Stimulated activated naive CD8-positive, alpha-beta T cell treated with anti-CD3 and anti-CD28 coated beads, Interleukin-15, Interleukin-2, amounts not matched to agents 100 ng/mL and 50 ng/mL, for 24 hours (primary cell): ENCODE measurements around the gene KRTAP21-1.

Source experiments
- H3K27ac Mint-ChIP-seq: one replicate; pipeline ENCODE4 v1.8.0; 2021; ENCODE audit warnings: mild to moderate bottlenecking, mixed read lengths
- H3K27me3 Mint-ChIP-seq: one replicate; pipeline ENCODE4 v1.8.0; 2021; ENCODE audit warnings: mixed read lengths
- H3K36me3 Mint-ChIP-seq: one replicate; pipeline ENCODE4 v1.8.0; 2021; ENCODE audit warnings: low read depth, mixed read lengths
- H3K4me1 Mint-ChIP-seq: one replicate; pipeline ENCODE4 v1.8.0; 2021; ENCODE audit warnings: low read depth, mixed read lengths
- H3K4me3 Mint-ChIP-seq: one replicate; pipeline ENCODE4 v1.8.0; 2021; ENCODE audit warnings: mild to moderate bottlenecking, mixed read lengths
- H3K9me3 Mint-ChIP-seq: one replicate; pipeline ENCODE4 v1.8.0; 2021; ENCODE audit warnings: mixed read lengths

The KRTAP21-1 gene

DNA sequence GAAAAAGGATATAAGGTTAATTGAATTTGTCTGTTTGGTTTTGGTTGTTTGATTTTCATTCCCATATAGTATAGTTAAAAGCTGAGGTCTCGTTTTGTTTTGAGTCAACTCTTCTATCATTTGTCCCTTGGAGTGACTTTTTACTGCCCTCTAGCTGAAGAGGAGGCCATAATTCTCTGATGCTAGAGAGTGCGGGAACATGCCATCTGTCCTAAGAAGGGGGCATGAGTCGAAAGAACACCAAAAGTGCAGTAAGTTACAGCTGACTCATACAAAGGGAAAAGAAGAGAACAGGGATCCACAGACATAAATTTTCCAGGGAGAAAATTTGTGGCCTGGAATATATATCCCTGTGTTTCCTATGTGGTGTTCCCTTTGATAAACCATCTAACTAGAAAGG is 40.8 kb downstream of the KRTAP21-1 start:
- H3K9me3 Mint-ChIP-seq, result peaks cover 16% of the 10 kb centered on the region
- H3K4me3 Mint-ChIP-seq, result no peak overlapping the region
- H3K4me1 Mint-ChIP-seq, result peaks cover 33% of the 10 kb centered on the region
- H3K36me3 Mint-ChIP-seq, result peaks cover 4% of the 10 kb centered on the region
- H3K27me3 Mint-ChIP-seq, result no peaks in the 10 kb centered on the region
- H3K27ac Mint-ChIP-seq, result no peak overlapping the region

DNA sequence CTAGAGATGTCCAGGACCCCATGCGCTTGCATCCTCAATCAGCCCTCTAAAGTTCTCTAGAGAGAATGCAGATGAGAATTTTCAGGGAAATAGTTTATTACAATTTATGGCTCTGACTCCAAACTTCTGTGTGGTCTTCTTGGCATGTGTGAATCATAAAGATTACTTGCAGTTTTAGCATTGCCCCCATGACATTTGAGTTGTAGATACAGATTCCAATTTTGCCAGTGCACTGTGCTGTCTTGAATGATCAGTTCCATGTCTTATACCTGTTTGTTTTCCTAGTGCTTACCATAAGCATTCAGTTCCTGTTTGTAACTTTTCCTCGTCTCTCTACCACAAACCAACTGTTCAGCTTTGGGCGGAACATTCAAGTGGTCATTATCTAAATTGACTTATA is 41.5 kb downstream of the KRTAP21-1 start:
- peaks cover 4% of the 10 kb centered on the region for H3K36me3 Mint-ChIP-seq
- H3K27ac Mint-ChIP-seq, result no peak overlapping the region
- H3K4me1 Mint-ChIP-seq, result peaks cover 26% of the 10 kb centered on the region
- no peaks in the 10 kb centered on the region for H3K27me3 Mint-ChIP-seq
- H3K9me3 Mint-ChIP-seq, result peaks cover 16% of the 10 kb centered on the region
- no peak overlapping the region for H3K4me3 Mint-ChIP-seq

DNA sequence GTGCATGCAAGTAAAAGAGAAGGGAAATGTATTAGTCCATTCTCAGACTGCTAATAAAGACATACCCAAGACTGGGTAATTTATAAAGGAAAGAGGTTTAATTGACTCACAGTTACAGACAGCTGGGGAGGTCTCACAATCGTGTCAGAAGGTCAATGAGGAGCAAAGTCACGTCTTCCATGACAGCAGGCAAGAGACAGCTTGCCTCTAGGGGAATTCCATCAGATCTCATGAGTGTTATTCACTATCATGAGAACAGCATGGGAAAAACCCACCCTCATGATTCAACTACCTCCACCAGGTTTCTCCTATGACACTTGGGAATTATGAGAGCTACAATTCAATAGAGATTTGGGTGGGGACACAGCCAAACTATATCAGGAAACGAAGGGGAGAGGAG is 44.7 kb downstream of the KRTAP21-1 start:
- H3K27me3 Mint-ChIP-seq, result no peaks in the 10 kb centered on the region
- H3K4me1 Mint-ChIP-seq, result peaks cover 14% of the 10 kb centered on the region
- H3K36me3 Mint-ChIP-seq, result no peaks in the 10 kb centered on the region
- H3K27ac Mint-ChIP-seq, result peak overlapping the region; percentile 91
- H3K4me3 Mint-ChIP-seq, result no peak overlapping the region
- H3K9me3 Mint-ChIP-seq, result peaks cover 11% of the 10 kb centered on the region

DNA sequence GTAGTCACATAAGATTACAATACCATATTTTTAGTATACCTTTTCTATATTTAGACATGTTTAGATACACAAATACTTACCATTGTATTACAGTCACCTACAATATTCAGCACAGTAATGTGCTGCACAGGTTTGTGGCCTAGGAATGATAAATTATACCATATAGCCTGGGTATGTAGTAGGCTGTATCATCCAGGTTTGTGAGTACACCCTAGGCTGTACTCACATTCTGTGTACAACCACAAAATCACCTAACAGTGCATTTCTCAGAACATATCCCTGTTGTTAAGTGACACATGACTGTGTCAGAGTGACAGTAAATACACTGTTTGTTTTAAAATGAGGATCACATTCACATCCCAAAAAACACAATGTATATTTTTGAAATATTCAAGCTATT is 47.8 kb downstream of the KRTAP21-1 start:
- peaks cover 14% of the 10 kb centered on the region for H3K4me1 Mint-ChIP-seq
- no peaks in the 10 kb centered on the region for H3K36me3 Mint-ChIP-seq
- peaks cover 11% of the 10 kb centered on the region for H3K9me3 Mint-ChIP-seq

More for the DNA sequence above, 47.8 kb downstream of the KRTAP21-1 start:
- no peak overlapping the region for H3K27ac Mint-ChIP-seq
- no peaks in the 10 kb centered on the region for H3K27me3 Mint-ChIP-seq
- no peak overlapping the region for H3K4me3 Mint-ChIP-seq
